H1 (cell line): ENCODE measurements around the gene FKBP5. TPM values are rescaled to one million over a fixed set of nuclear protein-coding genes. Genes with fewer than 3 reads are reported as not detected.

Experiments
- CTCF ChIA-PET: fragments of 300-600 bp; sonication (Branson Sonifier 250); formaldehyde crosslinking; loops from one replicate; lab custom pipeline; 2021; ENCODE audit not compliant: partially characterized antibody; lab: Charles Lee
- POLR2A ChIA-PET: fragments of 300-600 bp; sonication (Branson Sonifier 250); formaldehyde crosslinking; loops from one replicate; lab custom pipeline; 2021; ENCODE audit warnings: inconsistent platforms; ENCODE audit not compliant: partially characterized antibody; lab: Charles Lee
- DNase-seq, 2 experiments: peaks; one replicate each; pipeline versions ENCODE4 v3.0.0 to v3.0.0-alpha.2; 2010 to 2022; ENCODE audit warnings: low spot score in 2 of 2, low read depth in 1 of 2, mixed read lengths in 1 of 2
- FAIRE-seq: peaks from 2 replicates; lab custom pipeline; 2011; peaks lifted over from hg19 to GRCh38; lab: Jason Lieb, UNC
- H2AFZ ChIP-seq: 2 replicates; pipeline ENCODE4 v1.8.1; 2012; ENCODE audit warnings: low read length, inconsistent platforms
- H2AK5ac ChIP-seq: 2 replicates; pipeline ENCODE4 v1.6.1; 2013; ENCODE audit warnings: low read depth, low read length
- H2BK120ac ChIP-seq: replicated peaks from 2 replicates; pipeline ENCODE3; 2013; ENCODE audit warnings: low read depth, low read length, inconsistent platforms
- H2BK12ac ChIP-seq: 2 replicates; pipeline ENCODE4 v1.6.1; 2013; ENCODE audit warnings: low read depth, low read length
- H2BK15ac ChIP-seq: 2 replicates; pipeline ENCODE4 v1.6.1; 2013; ENCODE audit warnings: low read length
- H2BK20ac ChIP-seq: 2 replicates; pipeline ENCODE4 v1.6.1; 2013; ENCODE audit warnings: low read length
- H2BK5ac ChIP-seq: 2 replicates; pipeline ENCODE4 v1.6.1; 2013; ENCODE audit warnings: low read depth, low read length
- H3K14ac ChIP-seq: 2 replicates; pipeline ENCODE4 v1.6.1; 2013; ENCODE audit warnings: inconsistent platforms; ENCODE audit not compliant: insufficient read length
- H3K18ac ChIP-seq: 2 replicates; pipeline ENCODE4 v1.6.1; 2013; ENCODE audit warnings: low read length; ENCODE audit errors: extremely low read depth
- H3K23ac ChIP-seq: 2 replicates; pipeline ENCODE4 v1.6.1; 2013; ENCODE audit warnings: inconsistent platforms; ENCODE audit not compliant: insufficient read length
- H3K23me2 ChIP-seq: 2 replicates; pipeline ENCODE4 v1.6.1; 2013; ENCODE audit warnings: low read depth, low read length
- H3K27ac ChIP-seq: 2 replicates; pipeline ENCODE4 v1.6.1; 2011; ENCODE audit warnings: low read depth, low read length, inconsistent platforms
- H3K27me3 ChIP-seq, 4 experiments: replicated peaks in 1 of 4; 1 replicate in 1 of 4; 2 replicates in 3 of 4; pipeline versions ENCODE4 v1.6.1 to v1.8.1; 2011 to 2013; ENCODE audit warnings: low read length in 3 of 4, mild to moderate bottlenecking in 3 of 4, inconsistent platforms in 2 of 4, mixed read lengths in 2 of 4, moderate library complexity in 1 of 4; ENCODE audit not compliant: control insufficient read depth in 3 of 4, insufficient read depth in 3 of 4; ENCODE audit errors: extremely low read depth in 1 of 4
- H3K36me3 ChIP-seq, 4 experiments: 2 replicates each; pipeline versions ENCODE4 v1.6.1 to v1.8.1; 2011 to 2013; ENCODE audit warnings: mild to moderate bottlenecking in 4 of 4, low read length in 3 of 4, moderate library complexity in 2 of 4, control low read depth in 1 of 4, inconsistent platforms in 1 of 4; ENCODE audit not compliant: insufficient read depth in 4 of 4, control insufficient read depth in 2 of 4
- H3K4ac ChIP-seq: replicated peaks from 2 replicates; pipeline ENCODE3; 2013; ENCODE audit warnings: low read length, low read depth, mixed read lengths, inconsistent platforms; ENCODE audit not compliant: insufficient read length
- H3K4me1 ChIP-seq, 4 experiments: replicated peaks in 1 of 4; 1 replicate in 1 of 4; 2 replicates in 3 of 4; pipeline versions ENCODE4 v1.6.1 to v1.8.1; 2011 to 2013; ENCODE audit warnings: low read length in 3 of 4, inconsistent platforms in 2 of 4, mixed read lengths in 1 of 4; ENCODE audit not compliant: insufficient read depth in 4 of 4, control insufficient read depth in 3 of 4
- H3K4me2 ChIP-seq, 2 experiments: 2 replicates each; pipeline versions ENCODE4 v1.6.1 to v1.8.1; 2011 to 2013; ENCODE audit warnings: low read depth in 2 of 2, low read length in 2 of 2, control low read depth in 1 of 2, inconsistent platforms in 1 of 2, mild to moderate bottlenecking in 1 of 2; ENCODE audit not compliant: insufficient read depth in 1 of 2
- H3K4me3 ChIP-seq, 4 experiments: fragments of 200-600, 300-600 bp in 1 of 4; sonication (generic), shearing (Covaris generic), sonication (Bioruptor Twin) in 1 of 4; 2 replicates each; pipeline versions ENCODE4 v1.5.1 to v1.8.1; 2011 to 2016; ENCODE audit warnings: low read length in 4 of 4, low read depth in 3 of 4, control low read depth in 2 of 4, inconsistent platforms in 2 of 4, mild to moderate bottlenecking in 2 of 4, mixed read lengths in 1 of 4, moderate library complexity in 1 of 4; ENCODE audit not compliant: insufficient read depth in 2 of 4; ENCODE audit errors: extremely low read depth in 1 of 4
- H3K56ac ChIP-seq: replicated peaks from 2 replicates; pipeline ENCODE3; 2013; ENCODE audit warnings: low read depth, mild to moderate bottlenecking, mixed read lengths, low read length, inconsistent platforms; ENCODE audit not compliant: insufficient read length
- H3K79me1 ChIP-seq: 2 replicates; pipeline ENCODE4 v1.6.1; 2013; ENCODE audit warnings: low read depth, low read length, control low read depth
- H3K79me2 ChIP-seq, 2 experiments: 2 replicates each; pipeline versions ENCODE4 v1.6.1 to v1.8.1; 2012 to 2013; ENCODE audit warnings: low read length in 2 of 2, mild to moderate bottlenecking in 2 of 2, inconsistent platforms in 1 of 2; ENCODE audit not compliant: insufficient read depth in 2 of 2, control insufficient read depth in 1 of 2
- H3K9ac ChIP-seq, 4 experiments: replicated peaks in 1 of 4; 1 replicate in 1 of 4; 2 replicates in 3 of 4; pipeline versions ENCODE4 v1.6.1 to v1.8.1; 2011 to 2013; ENCODE audit warnings: low read depth in 3 of 4, low read length in 3 of 4, control low read depth in 2 of 4, mild to moderate bottlenecking in 2 of 4, moderate library complexity in 2 of 4, inconsistent platforms in 1 of 4; ENCODE audit errors: extremely low read depth in 1 of 4
- H3K9me3 ChIP-seq, 2 experiments: 2 replicates each; pipeline versions ENCODE4 v1.6.1 to v1.8.1; 2012 to 2013; ENCODE audit warnings: mild to moderate bottlenecking in 2 of 2, moderate library complexity in 2 of 2, control low read depth in 1 of 2, inconsistent platforms in 1 of 2, low read depth in 1 of 2, low read length in 1 of 2, mixed read lengths in 1 of 2; ENCODE audit not compliant: insufficient read depth in 2 of 2
- H4K20me1 ChIP-seq, 2 experiments: replicated peaks in 1 of 2; 2 replicates each; pipeline versions ENCODE3 to v1.8.1; 2011 to 2013; ENCODE audit warnings: inconsistent platforms in 2 of 2, low read length in 2 of 2, mild to moderate bottlenecking in 1 of 2; ENCODE audit not compliant: insufficient read depth in 2 of 2, control insufficient read depth in 1 of 2
- H4K5ac ChIP-seq: 2 replicates; pipeline ENCODE4 v1.6.1; 2013; ENCODE audit warnings: low read length, low read depth, mixed read lengths, inconsistent platforms; ENCODE audit not compliant: insufficient read length
- H4K8ac ChIP-seq: 2 replicates; pipeline ENCODE4 v1.8.0; 2013; ENCODE audit warnings: mild to moderate bottlenecking, moderate library complexity, low read length, inconsistent platforms; ENCODE audit not compliant: insufficient read depth; ENCODE audit errors: extremely low read depth
- H4K91ac ChIP-seq: replicated peaks from 2 replicates; pipeline ENCODE3; 2013; ENCODE audit warnings: low read length, mixed read lengths, inconsistent platforms; ENCODE audit not compliant: insufficient read length
- CTCF ChIP-seq, 3 experiments: IDR thresholded peaks; 1 replicate in 2 of 3; 2 replicates in 1 of 3; pipeline versions ENCODE4 v1.5.1 to v1.6.1; 2011; ENCODE audit warnings: low read length in 3 of 3, mild to moderate bottlenecking in 3 of 3, inconsistent platforms in 2 of 3, low read depth in 1 of 3, moderate library complexity in 1 of 3; ENCODE audit not compliant: insufficient read depth in 1 of 3; ENCODE audit errors: control extremely low read depth in 1 of 3
- EGR1 ChIP-seq: IDR thresholded peaks from 2 replicates; pipeline ENCODE4 v1.6.1; 2011; ENCODE audit warnings: low read depth, low read length, borderline replicate concordance
- EZH2 ChIP-seq: fragments of 200-600 bp; sonication (generic); IDR thresholded peaks from 2 replicates; pipeline ENCODE4 v1.7.1; 2012; ENCODE audit warnings: low read depth, mild to moderate bottlenecking, moderate library complexity, low read length, inconsistent platforms; ENCODE audit not compliant: severe bottlenecking
- HDAC2 ChIP-seq, 2 experiments: fragments of 300-600 bp in 1 of 2; sonication (generic) in 1 of 2; IDR thresholded peaks; 2 replicates each; pipeline ENCODE4 v1.6.1; 2011 to 2012; ENCODE audit warnings: low read depth in 2 of 2, low read length in 2 of 2, mild to moderate bottlenecking in 2 of 2, moderate library complexity in 2 of 2, borderline replicate concordance in 1 of 2, inconsistent platforms in 1 of 2
- NRF1 ChIP-seq: IDR thresholded peaks from 2 replicates; pipeline ENCODE4 v1.6.1; 2011; ENCODE audit warnings: mild to moderate bottlenecking, low read depth, low read length, improper control_type of control experiment
- RNF2 ChIP-seq: fragments of 200-900, 300-1000 bp; sonication (generic); IDR thresholded peaks from 2 replicates; pipeline ENCODE4 v1.7.1; 2016; ENCODE audit warnings: borderline replicate concordance, low read depth, mild to moderate bottlenecking, antibody characterized with exemption, low read length; ENCODE audit not compliant: poor library complexity, severe bottlenecking; ENCODE audit errors: missing control alignments
- SP2 ChIP-seq: IDR thresholded peaks from 2 replicates; pipeline ENCODE4 v1.6.1; 2012; ENCODE audit warnings: mild to moderate bottlenecking, low read length, inconsistent platforms
- SRF ChIP-seq: IDR thresholded peaks from 2 replicates; pipeline ENCODE4 v1.6.1; 2011; ENCODE audit warnings: mild to moderate bottlenecking, low read depth, low read length, moderate library complexity
- TAF1 ChIP-seq: IDR thresholded peaks from 2 replicates; pipeline ENCODE4 v1.6.1; 2011; ENCODE audit warnings: mild to moderate bottlenecking, low read depth, low read length
- YY1 ChIP-seq: IDR thresholded peaks from 2 replicates; pipeline ENCODE4 v1.6.1; 2011; ENCODE audit warnings: low read depth, mild to moderate bottlenecking, low read length
- WGBS, 2 experiments: shearing (Covaris generic) in 1 of 2; methylation state at CpG; one replicate each; pipeline versions ENCODE4 v1.1.6 to v1.1.7; 2013 to 2015; ENCODE audit warnings: low lambda C conversion rate in 2 of 2, mixed read lengths in 2 of 2, inconsistent platforms in 1 of 2, low coverage in 1 of 2, missing lambda C conversion rate in 1 of 2; ENCODE audit not compliant: insufficient replicate concordance in 2 of 2, insufficient coverage in 1 of 2, insufficient read length in 1 of 2; ENCODE audit errors: extremely low coverage in 1 of 2, missing lambda C conversion rate in 1 of 2; 5-methylcytosine and 5-hydroxymethylcytosine counted together
- polyA plus RNA-seq, 7 experiments: library from polyadenylated mRNA; depleted of rRNA in 3 of 7; stranded (reverse) in 5 of 7; unstranded in 2 of 7; fragments of >200 nt in 5 of 7; fragments of 200-250 nt in 2 of 7; gene quantifications; 1 replicate in 5 of 7; 2 replicates in 1 of 7; 4 replicates in 1 of 7; pipeline versions ENCODE4 v1.2.1 to v1.2.3, GENCODE V29; 2011 to 2013; ENCODE audit warnings: missing spikeins in 2 of 7, mixed read lengths in 2 of 7
- total RNA-seq: library from RNA; stranded (reverse); fragmentation: NEBNext Ultra II Directional; extraction: Animal tissue kit (Norgen Biotek cat#: 25700); gene quantifications from 2 replicates; pipeline ENCODE4 v1.2.1, GENCODE V29; 2021

FKBP5 gene
- total and polyA plus RNA-seq, 2 of the 8 experiments (the other 6 are each of a cell fraction or from before 2014, with no cell fraction given): 14.3 to 40.4 TPM

- no peak overlapping the region for H2AK5ac ChIP-seq
- H3K4ac ChIP-seq: no peak overlapping the region
- ChIA-PET POLR2A (interaction anchor here (0.8 kb wide), 1 partner anchor 69 kb away, joined by 3 read pairs; no protein-coding TSS in a partner anchor), CTCF (interaction anchor here (1.1 kb wide), 2 partner anchors 12 to 63 kb away, joined by 3 read pairs; no protein-coding TSS in a partner anchor)
- H2BK12ac ChIP-seq: no peak overlapping the region
- H3K27ac ChIP-seq: no peak overlapping the region
- no peak overlapping the region for H3K23ac ChIP-seq
- TF ChIP-seq TAF1 (no peak), SRF (no peak), CTCF (IDR thresholded peaks at IDR 0.05; ENCODE audit: control extremely low read depth in 1 of 3, insufficient read depth in 1 of 3, low read depth in 1 of 3, low read length in 3 of 3) (no peak), EGR1 (no peak), SP2 (no peak), EZH2 (no peak), RNF2 (no peak), HDAC2 (IDR thresholded peaks at IDR 0.05; ENCODE audit: borderline replicate concordance in 1 of 2, low read depth in 2 of 2, low read length in 2 of 2) (no peak), NRF1 (no peak), YY1 (no peak)
- H3K4me2 ChIP-seq: no peak overlapping the region
- no peak overlapping the region for H2BK20ac ChIP-seq
- no peak overlapping the region for H3K56ac ChIP-seq
- H4K8ac ChIP-seq: no peak overlapping the region
- H3K79me1 ChIP-seq: no peaks in the 10 kb centered on the region; the same call in 1 of the 2 replicates
- peaks cover 0 to 77% of the 10 kb centered on the region in 2 experiments; a peak in 2 of 4 replicates for H3K79me2 ChIP-seq
- no peaks in the 10 kb centered on the region for H3K9me3 ChIP-seq
- H3K23me2 ChIP-seq: no peaks in the 10 kb centered on the region; the same call in 1 of the 2 replicates
- H3K18ac ChIP-seq: no peak overlapping the region
- no peaks in the 10 kb centered on the region for H4K20me1 ChIP-seq
- no peaks in the 10 kb centered on the region; a peak in 1 of 8 replicates for H3K36me3 ChIP-seq
- H3K14ac ChIP-seq: no peak overlapping the region
- FAIRE-seq: no peak
- no peak overlapping the region for H4K91ac ChIP-seq
- H2BK120ac ChIP-seq: no peak overlapping the region
- H3K9ac ChIP-seq: no peak overlapping the region
- no peak overlapping the region for H4K5ac ChIP-seq
- 89% methylated on average over 1 of the region's 1 CpG; no CpG with 5 or more reads in 1 of the 2 experiments for WGBS, 2 experiments
- H3K4me3 ChIP-seq: no peak overlapping the region
- peaks cover 0 to 3% (median 0%) of the 10 kb centered on the region in 4 experiments; a peak in 1 of 7 replicates for H3K4me1 ChIP-seq
- no peak overlapping the region for H2BK15ac ChIP-seq
- no peak overlapping the region for H2BK5ac ChIP-seq
- DNase-seq: no peak
- no peaks in the 10 kb centered on the region for H3K27me3 ChIP-seq
- no peak overlapping the region for H2AFZ ChIP-seq
Observed at GRCh38 chr6:35679399-35679798, 9.3 kb downstream of the FKBP5 start.
